Stimulated activated CD8-positive, alpha-beta memory T cell treated with anti-CD3 and anti-CD28 coated beads, Interleukin-4, amount 100 ng/mL, for 24 hours (primary cell): ENCODE measurements around the gene ABHD8.

Experiments used
- DNase-seq: peaks from one replicate; pipeline ENCODE4 v3.0.0-alpha.2; 2020; ENCODE audit warnings: low read depth

The ABHD8 gene

GRCh38 chr19:17321655-17322489, 18.6 kb upstream of the ABHD8 start:
- DNase-seq = no peak

DNA sequence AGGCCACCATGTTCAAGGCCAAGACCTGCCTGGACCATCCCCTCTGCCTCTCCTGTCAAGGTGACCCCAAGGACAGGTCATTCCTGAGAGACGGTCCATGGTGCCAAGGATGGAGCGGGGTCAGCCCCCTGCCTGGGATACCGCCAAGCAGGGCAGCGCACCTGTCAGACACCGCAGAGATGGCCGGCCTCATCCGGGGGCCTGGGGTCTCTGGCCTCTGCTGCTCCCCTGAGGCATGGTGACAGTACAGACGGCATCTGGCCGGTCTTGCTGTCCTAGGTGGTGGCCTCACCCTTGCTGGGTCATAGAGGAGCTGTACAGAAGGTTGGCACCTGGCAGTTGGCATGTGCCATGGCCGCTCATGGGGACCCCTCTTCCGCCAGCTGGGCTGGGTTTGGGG, 17.2 kb upstream of the ABHD8 start:
- DNase-seq = no peak

- DNase-seq = no peak
Measured at GRCh38 chr19:17319473-17320238, 16.4 kb upstream of the ABHD8 start.

- no peak for DNase-seq
Measured at GRCh38 chr19:17318966-17319365, 15.7 kb upstream of the ABHD8 start.

DNA sequence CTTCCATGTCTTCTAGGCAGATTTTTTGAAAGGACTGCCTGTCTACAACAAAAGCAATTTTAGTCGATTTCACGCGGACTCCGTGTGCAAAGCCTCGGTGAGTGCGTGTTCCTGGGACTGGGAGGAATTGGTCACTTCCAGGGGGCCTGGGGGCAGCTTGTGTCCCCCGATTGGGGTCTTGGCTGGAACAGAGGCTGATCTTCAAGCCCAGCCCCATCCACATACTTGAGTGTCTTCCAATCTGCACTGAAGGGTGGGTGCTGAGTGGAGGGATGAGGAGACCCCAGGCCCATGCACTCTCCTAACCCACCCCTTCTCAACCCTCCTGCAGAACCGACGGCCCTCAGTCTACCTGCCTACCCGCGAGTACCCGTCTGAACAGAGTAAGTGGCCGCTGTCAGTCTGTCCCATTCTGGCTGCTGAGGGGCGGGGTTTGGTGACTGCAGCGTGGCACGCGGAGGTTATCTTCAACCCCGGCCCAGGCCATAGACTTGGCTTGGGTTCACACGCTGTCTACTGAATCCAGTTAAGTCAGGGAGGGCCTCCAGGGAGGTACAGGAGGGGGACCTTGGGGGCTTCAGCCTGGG, 10.9 kb upstream of the ABHD8 start:
- DNase-seq = no peak

DNA sequence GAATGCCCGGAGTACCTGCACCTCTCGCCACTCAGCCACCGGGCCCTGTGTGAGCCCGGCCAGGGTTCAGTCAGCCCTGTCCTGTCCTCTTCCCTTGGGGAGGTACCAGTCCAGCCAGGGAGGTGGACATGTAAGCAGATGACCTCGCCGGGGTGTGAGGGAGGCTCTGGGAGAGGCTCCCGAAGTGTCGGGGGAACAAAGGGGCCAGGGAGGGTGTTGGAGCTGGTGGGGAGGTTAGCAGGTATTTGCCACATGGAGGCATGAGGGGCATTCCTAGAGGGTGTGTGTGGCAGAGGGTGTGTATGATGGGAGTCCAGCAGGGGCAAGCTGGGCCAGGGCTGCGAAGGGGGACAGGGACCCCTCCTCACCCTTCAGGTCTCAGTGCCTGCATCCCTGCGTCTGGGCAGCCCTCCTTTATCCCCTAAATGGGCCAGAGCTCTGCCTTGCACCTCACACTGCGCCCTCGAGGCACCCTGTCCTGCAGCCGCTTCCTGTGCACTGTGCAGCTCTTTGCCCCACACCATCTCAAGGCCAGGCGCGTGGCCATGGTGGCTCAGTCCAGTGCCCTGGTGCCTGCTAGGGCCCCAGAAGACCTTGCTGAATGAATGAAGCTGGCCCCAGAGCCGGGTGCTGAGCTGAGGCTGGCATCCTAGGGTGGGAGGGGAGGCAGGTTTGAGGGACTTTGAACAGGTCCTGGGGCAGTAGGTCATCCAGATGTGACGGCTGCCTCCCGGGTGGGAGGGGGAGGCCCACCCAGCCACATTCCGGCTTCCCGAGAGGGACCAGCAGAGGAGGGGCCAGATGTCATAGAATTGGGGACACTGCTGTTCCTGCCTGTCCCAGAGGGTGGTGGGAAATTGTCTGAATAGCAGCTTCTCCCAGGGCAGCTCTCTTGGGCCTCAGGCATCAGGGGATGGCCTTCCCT, 9.2 kb upstream of the ABHD8 start:
- no peak for DNase-seq

DNA sequence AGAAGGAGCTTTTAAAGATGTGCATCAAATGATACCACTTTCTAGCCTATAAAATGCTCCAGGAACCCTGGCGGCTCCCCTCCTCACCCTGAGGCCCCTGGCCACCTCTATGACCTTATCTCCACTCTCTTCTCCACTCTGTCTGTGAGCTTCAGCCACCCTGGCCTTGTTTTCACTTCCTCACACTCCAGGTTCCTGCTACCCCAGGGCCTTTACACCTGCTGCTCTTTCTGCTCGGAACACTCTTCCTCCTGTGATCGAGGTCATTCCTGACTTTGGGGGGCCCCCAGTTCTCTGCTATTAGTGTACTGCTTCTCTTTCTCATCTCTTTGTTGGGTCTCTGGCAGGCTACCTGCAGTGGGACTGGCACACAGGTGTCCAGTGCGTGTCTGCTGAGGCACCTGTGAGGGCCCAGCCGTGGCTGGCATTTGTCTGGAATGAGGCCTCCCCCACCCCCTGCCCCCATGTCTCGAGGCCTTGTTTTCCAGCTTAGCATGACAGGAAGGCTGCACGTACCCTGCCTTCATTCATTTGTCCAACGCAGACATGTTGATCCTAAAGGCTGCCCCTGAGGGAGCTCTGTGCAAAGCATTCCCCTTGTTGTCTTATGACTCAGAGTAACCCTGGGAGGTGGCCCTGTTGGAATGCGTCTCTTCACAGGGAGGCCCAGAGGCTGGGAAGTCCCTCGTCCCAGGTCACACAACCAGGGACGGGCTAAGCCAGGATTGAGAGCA, 8.4 kb upstream of the ABHD8 start:
- no peak for DNase-seq

DNA sequence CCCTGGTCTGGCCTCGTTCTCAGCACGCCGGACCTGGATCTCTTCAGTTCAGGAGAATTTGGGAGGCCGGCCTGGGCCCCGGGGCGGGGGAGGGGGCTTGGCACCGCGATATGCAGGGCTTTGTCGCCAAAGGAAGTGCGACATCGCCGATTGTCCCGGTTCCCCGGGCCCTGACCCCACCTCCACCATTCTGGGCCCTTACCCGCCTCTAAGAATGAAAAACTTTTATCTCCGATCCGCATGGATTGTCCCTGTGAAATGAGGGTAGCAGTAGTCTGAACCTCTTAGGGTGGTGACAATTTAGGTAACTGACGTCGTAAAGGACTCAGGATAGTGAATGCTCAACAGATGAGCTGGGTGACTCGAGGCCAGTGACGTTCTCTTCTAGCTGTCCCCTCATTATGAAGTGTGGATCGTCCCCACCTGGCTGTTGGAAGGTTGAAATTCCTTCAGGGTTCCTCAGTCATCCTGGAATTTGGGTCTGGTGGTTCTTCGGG, 6.8 kb upstream of the ABHD8 start:
- DNase-seq = no peak

DNA sequence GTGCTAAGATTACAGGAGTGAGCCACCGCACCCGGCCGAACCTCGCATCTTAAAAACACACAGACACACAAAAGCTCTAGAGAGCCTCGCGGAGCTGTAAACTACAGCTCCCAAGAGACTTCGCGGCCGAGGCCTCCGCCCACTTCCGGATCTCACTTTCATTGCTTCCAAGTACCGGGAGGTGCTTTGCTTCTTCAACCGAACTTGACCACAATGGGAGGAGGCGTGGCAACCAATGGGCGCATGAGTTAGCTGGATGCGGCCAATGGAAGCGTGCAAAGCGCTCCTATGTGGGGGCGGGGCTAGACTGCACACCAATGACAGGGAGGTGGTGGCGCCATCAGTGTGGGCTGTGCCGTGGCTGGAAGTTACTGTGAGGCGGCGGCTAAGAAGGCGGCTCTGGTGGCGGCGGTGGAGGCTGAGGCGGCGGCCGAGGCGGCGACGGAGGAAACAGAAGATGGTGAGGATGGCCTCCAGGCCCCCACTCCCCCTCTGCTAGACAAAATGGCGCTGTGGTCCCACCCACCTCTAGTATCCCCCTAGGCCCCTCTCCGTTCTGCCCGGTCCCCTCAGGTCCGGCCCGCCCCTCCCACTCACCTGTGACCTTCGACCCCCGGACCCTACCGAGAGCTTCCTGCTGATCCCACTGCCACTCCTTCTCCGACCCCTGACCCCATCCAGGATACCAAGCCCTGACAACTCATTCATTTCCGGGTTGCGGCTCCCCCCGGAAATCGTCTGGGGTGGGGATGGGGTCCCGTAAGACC, 6.2 kb upstream of the ABHD8 start, which contains the start of gene DDA1:
Gene DDA1, plus strand, starts transcription at position 366 of the 767 bp plus-strand sequence. Its CDS starts 92 bp downstream, at position 458.
- peak; percentile 99 for DNase-seq

GRCh38 chr19:17307876-17308377, 4.7 kb upstream of the ABHD8 start:
- DNase-seq = no peak

GRCh38 chr19:17306285-17306714, 3.1 kb upstream of the ABHD8 start:
- no peak for DNase-seq

GRCh38 chr19:17305517-17306284, 2.5 kb upstream of the ABHD8 start, which contains the start of gene MRPL34:
TSS of gene MRPL34 (plus strand) at chr19:17305872. CDS start at chr19:17305893, 21 bp downstream.
- DNase-seq = peak; percentile 91

DNA sequence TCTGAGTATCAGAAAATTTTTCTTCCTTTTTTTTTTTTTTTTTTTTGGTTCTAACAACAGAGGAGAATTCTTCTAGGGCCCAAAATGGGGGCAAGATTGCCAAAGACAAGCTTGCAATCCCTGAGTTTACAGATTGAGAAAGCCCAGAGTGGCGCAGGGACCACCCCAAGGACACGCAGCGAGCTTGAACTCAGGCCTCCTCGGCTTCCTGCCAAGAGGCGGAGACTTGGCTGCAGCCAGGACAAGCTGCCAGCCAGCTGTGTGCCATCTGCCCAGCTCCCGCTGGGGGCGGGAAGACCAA, 1.9 kb upstream of the ABHD8 start:
- no peak for DNase-seq

DNA sequence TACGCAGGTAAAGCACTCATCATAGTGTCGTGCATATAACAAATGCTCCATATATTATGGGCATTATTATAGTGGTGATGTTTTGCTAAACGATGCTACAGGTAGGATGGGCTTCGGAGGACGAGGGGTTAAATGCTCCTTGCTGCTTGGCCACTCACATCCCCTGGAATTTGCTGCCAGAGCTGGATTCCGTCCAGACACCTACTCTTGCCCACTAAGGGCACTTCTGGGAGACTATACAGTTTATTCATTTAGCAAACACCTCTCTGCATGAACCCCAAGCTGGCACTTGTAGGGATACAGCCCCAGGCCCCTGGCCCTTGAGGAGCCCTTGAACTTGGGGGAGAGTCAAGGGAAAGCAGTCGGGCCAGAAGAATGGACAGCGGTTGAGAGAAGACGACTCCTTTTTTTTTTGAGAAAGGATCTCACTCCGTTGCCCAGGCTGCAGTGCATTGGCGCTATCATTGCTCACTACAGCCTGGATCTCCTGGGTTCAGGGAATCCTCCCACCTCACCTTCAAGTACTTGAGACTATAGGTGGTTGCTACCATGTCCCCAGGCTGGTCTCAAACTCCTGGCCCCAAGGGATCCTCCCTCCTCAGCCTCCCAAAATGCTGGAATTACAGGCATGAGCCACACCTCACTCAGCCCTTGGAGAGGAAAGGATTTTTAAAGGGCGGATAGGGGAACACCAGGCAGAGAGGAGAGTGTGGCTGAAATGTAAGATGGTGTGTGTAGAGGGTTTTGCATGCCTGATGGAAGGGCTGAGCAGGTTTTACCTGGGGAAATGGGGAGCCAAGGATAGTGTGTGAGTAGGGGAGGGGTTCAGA, 1.4 kb upstream of the ABHD8 start:
- DNase-seq = no peak

DNA sequence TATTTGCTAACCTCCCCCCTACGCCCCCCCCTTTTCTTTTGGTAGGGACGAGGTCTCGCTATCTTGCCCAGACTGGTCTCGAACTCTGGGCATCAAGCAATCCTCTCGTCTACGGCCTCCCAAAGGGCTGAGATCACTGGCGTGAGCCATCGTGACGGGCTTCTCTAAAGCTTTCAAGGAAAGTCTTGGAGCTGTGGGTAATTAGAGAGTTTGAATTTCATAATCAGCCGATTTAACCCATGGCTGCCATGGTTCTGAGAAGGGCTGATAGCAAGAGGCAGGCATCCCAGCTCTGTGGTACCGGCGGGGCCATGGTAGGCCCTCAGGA, 679 bp upstream of the ABHD8 start:
- DNase-seq = no peak

- no peak for DNase-seq
Measured at GRCh38 chr19:17302391-17303166, 646 bp downstream of the ABHD8 start.

DNA sequence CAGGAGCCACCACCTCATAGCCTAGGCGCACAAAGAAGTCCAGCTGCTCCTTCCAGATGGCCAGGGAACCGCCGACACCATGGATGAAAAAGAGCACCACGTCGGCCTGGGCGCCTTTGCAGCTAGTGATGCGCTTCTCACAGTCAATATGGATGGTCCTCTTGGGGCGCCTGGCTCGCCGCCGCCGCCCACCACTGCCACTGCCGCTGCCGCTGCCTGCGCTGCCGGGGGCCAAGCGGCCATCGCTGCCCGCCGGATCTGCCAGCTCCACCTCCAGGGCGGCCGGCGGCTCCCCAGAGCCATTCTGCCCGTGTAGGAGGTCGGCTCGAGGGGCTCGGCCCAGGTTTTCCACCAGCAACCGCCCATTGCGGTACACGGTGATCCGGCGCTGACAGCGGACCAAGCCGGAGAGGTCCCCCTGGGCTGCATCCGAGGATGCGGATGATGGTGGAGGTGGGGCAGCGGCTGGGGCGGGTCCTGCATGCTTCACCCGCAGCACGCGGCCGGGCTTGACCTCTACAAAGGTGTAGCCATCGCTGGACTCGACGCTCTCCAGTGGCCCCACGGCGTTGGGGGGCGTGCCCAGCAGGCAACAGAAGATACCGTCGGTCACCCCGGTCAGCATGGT, 2.1 kb downstream of the ABHD8 start:
- DNase-seq = no peak
